GM18517 (cell line): ENCODE measurements around the gene SARNP.

ENCODE experiments used
- ATAC-seq: cut with Tn5 transposase; IDR thresholded peaks from one replicate; pipeline ENCODE4 v1.9.1; 2021; ENCODE audit warnings: mild to moderate bottlenecking, moderate library complexity; ENCODE audit not compliant: unreplicated experiment

The SARNP gene

GRCh38 chr12:55712700-55713415, 104.7 kb downstream of the SARNP start:
- no peak for ATAC-seq

- no peak for ATAC-seq
These were observed 105.6 kb downstream of the SARNP start for GRCh38 chr12:55711786-55712553.

DNA sequence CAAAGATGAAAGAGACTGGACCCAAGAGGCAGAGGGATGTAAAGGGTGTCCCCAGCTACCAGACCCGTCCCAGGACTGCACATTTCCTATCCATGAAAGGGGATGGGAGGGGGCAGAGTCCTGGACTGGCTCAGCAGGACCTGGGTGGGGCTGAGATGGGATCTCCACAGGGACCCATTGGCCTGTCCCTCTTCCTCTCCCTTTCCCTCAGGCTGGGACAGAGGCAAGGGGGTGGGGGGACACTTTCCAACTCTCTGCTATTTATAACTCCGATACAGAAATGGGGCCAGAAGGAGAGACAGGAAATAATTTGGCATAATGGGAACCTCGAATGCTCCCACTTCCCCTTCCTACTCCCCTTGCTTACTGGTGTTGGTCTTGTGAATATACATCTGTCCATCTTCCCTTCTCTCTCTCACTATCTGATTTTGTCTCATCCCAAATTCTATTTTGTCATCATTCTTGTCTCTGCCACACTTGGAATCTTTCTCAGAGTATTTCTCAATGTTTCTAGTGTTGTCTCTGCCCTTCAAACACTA, 108.8 kb downstream of the SARNP start:
- no peak for ATAC-seq

DNA sequence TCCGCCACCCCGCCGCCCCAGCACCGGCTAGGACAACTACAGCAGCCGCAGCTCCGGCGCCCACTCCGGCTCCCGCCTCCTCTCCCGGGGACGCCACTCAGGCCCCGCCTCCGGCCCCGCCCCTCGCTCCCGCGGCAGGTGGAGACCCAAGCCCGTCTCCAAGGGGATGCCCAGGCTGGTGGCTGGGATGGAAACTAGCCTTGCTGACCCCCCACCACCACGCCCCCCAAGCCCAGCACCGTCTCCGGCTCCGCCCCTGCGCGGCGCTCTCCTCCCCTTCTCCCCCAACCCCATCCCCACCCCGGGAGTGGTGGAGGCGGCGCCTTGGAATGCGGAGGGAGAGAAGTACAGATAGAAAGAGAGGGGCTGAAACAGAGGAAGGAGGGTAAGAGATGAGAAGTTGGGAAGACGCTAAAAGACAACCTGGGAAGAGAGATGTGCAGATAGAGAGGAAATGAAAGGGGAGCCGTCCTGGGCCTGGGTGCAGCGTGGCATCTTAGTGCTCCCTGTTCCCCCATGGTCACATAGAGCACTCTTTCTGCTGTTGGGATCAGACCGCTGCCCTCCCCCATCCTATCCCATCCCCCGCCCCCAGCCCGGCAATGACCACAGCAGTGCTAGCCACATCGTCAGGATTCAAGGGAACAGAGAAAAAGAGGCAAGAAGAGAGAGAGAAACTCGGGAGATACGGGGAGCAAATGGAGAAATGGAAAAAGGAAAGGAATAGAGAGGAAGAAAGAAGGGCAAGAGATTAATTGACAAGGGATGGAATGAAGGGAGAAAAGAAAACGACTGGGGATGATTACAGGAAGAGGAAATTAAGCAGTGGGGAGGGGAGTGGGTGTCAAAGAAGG, 109.5 kb downstream of the SARNP start, which contains the start of gene ITGA7:
Gene ITGA7 (minus strand): TSS at position 64 of the 854 bp plus-strand sequence. CDS start 222 bp downstream, outside the sequence.
- ATAC-seq: no peak
